ENCODE measurements around the gene C2CD2L.

GRCh38 chr11:119157063-119157462, 49.9 kb downstream of the C2CD2L start:
- TF ChIP-seq OSR1 (CRISPR knock-in tag; IDR thresholded peaks at IDR 0.05) (no peak), GLIS3 (CRISPR knock-in tag; IDR thresholded peaks at IDR 0.05) (no peak), BACH2 (CRISPR knock-in tag; IDR thresholded peaks at IDR 0.05; ENCODE audit: borderline replicate concordance) (no peak), RARB (CRISPR knock-in tag; IDR thresholded peaks at IDR 0.05) (no peak), ARNTL (CRISPR knock-in tag; IDR thresholded peaks at IDR 0.05; ENCODE audit: borderline replicate concordance, low read depth) (no peak), CSRNP3 (CRISPR knock-in tag; IDR thresholded peaks at IDR 0.05) (no peak), SNAI2 (CRISPR knock-in tag; IDR thresholded peaks at IDR 0.05) (no peak), TSHZ2 (CRISPR knock-in tag; IDR thresholded peaks at IDR 0.05) (no peak), ZNF8 (CRISPR knock-in tag; IDR thresholded peaks at IDR 0.05) (no peak)
